ENCODE data around the gene STRC. TPM values are rescaled to one million over a fixed set of nuclear protein-coding genes. Genes with fewer than 3 reads are reported as not detected.
A peak's percentile ranks its signal among the peaks of the same experiment; 100 is the strongest.
"Not testable (repeated sequence)": the region's sequence is repeated elsewhere in the genome, so short reads cannot be mapped to it uniquely, and the experiment has no call there.

The STRC gene
- total RNA-seq, 1 donor from 2014 or later = not detected

- DNase-seq (ENCODE audit: missing footprints); intact Hi-C loops (cut with DNase I): not testable (repeated sequence)
- peak; percentile 99 for ATAC-seq
Observed at GRCh38 chr15:43589778-43590466, 28.7 kb downstream of the STRC start, which contains the start of gene PPIP5K1. Gene PPIP5K1, minus strand, starts transcription at chr15:43590208. Its CDS starts 5,704 bp downstream, at chr15:43584504.

GRCh38 chr15:43574607-43575006 lies 44.0 kb downstream of the STRC start:
- ATAC-seq; intact Hi-C loops (cut with DNase I); DNase-seq (ENCODE audit: missing footprints): not testable (repeated sequence)

GRCh38 chr15:43566615-43567014 lies 52.0 kb downstream of the STRC start:
- intact Hi-C loops (cut with DNase I); DNase-seq (ENCODE audit: missing footprints); ATAC-seq: not testable (repeated sequence)

- DNase-seq (ENCODE audit: missing footprints); ATAC-seq; intact Hi-C loops (cut with DNase I): not testable (repeated sequence)
Observed at GRCh38 chr15:43563793-43564192, 54.8 kb downstream of the STRC start.

- intact Hi-C loops (cut with DNase I); DNase-seq (ENCODE audit: missing footprints): not testable (repeated sequence)
Observed at GRCh38 chr15:43562753-43563152, 55.8 kb downstream of the STRC start.

GRCh38 chr15:43552986-43553385 lies 65.6 kb downstream of the STRC start:
- intact Hi-C loops (cut with DNase I) = no loop called here
- no peak for DNase-seq (ENCODE audit: missing footprints)
- no peak for ATAC-seq

More at GRCh38 chr15:43562753-43563152, 55.8 kb downstream of the STRC start:
- ATAC-seq = not testable (repeated sequence)

GRCh38 chr15:43552256-43552655 lies 66.3 kb downstream of the STRC start:
- intact Hi-C loops (cut with DNase I) = no loop called here
- DNase-seq (ENCODE audit: missing footprints) (no peak), ATAC-seq (no peak)

GRCh38 chr15:43550527-43551363 lies 67.9 kb downstream of the STRC start:
- ATAC-seq (no peak), DNase-seq (ENCODE audit: missing footprints) (no peak)
- intact Hi-C loops (cut with DNase I) = no loop called here

Other genes with a start within 250 kb of the STRC start
- 13.1 TPM for gene ZSCAN29, start 247.8 kb downstream of the STRC start, total RNA-seq
- 12.5 TPM for gene TUBGCP4, start 247.7 kb downstream of the STRC start, total RNA-seq
- 24.3 TPM for gene TP53BP1, start 125.6 kb downstream of the STRC start, total RNA-seq
- 21.4 TPM for gene MAP1A, start 101.2 kb downstream of the STRC start, total RNA-seq
- gene PPIP5K1, start 28.6 kb downstream of the STRC start, total RNA-seq = 15.7 TPM
- 0.76 TPM for gene CKMT1B, start 24.8 kb downstream of the STRC start, total RNA-seq
- gene CATSPER2, start 30.0 kb upstream of the STRC start, total RNA-seq = 0.54 TPM
- 0.43 TPM for gene CKMT1A, start 75.1 kb upstream of the STRC start, total RNA-seq
- gene PDIA3, start 127.6 kb upstream of the STRC start, total RNA-seq = 166 TPM
- 1.5 TPM for gene ELL3, start 158.2 kb upstream of the STRC start, total RNA-seq
- 1,102 TPM for gene SERF2, start 173.5 kb upstream of the STRC start, total RNA-seq
- gene SERINC4, start 181.4 kb upstream of the STRC start, total RNA-seq = 0.30 TPM
- 16.4 TPM for gene HYPK, start 181.8 kb upstream of the STRC start, total RNA-seq
- gene MFAP1, start 205.9 kb upstream of the STRC start, total RNA-seq = 18.9 TPM
- gene WDR76, start 208.2 kb upstream of the STRC start, total RNA-seq = 2.1 TPM